Omental fat pad (tissue), 4 donors: ENCODE measurements around the gene GPR82. TPM values are rescaled to one million over a fixed set of nuclear protein-coding genes. Genes with fewer than 3 reads are reported as not detected.

ENCODE experiments used
- ATAC-seq: fragments of 150-250 bp; one replicate; pipeline ENCODE4 v1.9.1; 2016; ENCODE audit warnings: mild to moderate bottlenecking, moderate library complexity; ENCODE audit not compliant: low FRiP score
- DNase-seq: peaks from one replicate; pipeline ENCODE4 v3.0.0-alpha.2; 2019; ENCODE audit warnings: low spot score
- CTCF ChIP-seq, 3 donors: fragments of 450-650 bp; IDR thresholded peaks; one replicate each; pipeline ENCODE4 v1.5.1; 2016 to 2017; ENCODE audit warnings: antibody characterized with exemption in 3 of 3, mild to moderate bottlenecking in 3 of 3, moderate library complexity in 2 of 3
- total RNA-seq, 4 donors: library from RNA; depleted of rRNA; stranded (reverse); fragments of >200 nt; gene quantifications; one replicate each; pipeline ENCODE4 v1.1.0, GENCODE V29; 2016

GPR82 gene
- total RNA-seq, 4 donors from 2014 or later: 0.09 to 3.5 (median 0.28) TPM

- ATAC-seq: no peak
- no peak for TF ChIP-seq CTCF (IDR thresholded peaks at IDR 0.05)
- DNase-seq: no peak
Observed at GRCh38 chrX:41688835-41689234, 35.1 kb upstream of the GPR82 start, which contains the start of gene GPR34. TSS of gene GPR34 (plus strand) at chrX:41688973. CDS start at chrX:41695634, 6,661 bp downstream.

DNA sequence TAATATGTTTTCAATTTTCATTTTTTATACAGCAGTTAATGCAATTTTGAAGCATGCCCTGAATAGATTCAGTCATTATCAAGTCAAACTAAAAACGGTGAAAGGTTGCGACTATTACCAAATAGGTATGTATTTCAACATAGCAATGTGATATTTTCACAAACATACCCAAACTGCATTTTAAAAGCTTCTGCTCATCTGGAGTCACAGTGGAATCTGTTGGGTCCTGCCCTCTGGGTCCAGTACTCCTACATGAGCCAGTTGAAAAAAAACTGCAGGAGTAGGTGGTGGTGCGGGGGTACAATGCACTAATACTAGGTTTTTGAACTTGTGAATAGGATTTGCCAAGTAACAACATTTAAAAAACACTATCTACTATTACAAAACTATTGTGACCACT is 34.3 kb upstream of the GPR82 start:
- TF ChIP-seq CTCF (IDR thresholded peaks at IDR 0.05): no peak
- no peak for DNase-seq
- no peak for ATAC-seq

DNA sequence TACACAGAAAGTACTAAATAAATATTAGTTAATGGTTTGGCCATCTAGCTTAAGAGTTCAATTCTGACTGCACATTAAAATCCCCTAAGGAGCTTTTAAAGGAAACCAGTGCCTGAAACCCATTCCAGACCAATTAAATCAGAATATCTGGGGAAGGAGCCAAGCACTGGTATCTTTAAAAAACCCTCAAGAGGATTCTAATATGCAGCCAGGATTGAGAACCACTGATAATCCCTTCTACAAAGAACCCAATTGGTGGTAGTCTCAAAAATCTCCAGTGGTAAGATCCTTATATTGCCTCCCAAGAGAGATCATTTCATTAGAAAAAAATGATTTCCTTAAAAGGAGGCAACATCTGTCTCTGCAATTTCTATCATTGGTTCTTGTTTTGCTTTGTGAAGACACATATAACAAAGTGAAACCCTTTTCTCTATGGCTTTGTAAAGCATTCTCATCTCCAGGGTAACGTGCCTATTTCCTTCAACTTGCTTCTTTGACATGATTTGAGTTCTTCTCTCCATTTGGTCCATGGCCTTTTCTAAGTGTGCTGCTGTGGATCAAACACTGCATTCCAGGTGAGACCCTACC is 31.7 kb upstream of the GPR82 start:
- DNase-seq (no peak), ATAC-seq (no peak)
- TF ChIP-seq CTCF (IDR thresholded peaks at IDR 0.05): no peak

DNA sequence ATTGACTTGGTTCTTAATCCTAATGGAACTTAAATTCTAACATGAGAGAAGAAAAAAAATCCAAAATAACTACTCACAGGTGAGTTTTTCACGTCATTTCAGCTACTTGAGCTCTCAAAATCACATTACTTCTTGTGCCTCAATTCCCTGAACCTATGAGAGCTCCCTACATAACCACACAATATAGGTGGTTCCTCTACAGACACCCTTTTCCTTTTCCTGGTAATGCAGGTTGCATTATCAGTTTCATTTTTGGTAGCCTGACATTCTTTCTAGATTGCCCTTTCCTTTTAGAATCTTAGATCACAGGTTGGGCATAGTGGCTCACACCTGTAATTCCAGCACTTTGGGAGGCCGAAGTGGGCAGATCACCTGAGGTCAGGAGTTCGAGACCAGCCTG is 31.0 kb upstream of the GPR82 start:
- ATAC-seq (no peak), DNase-seq (no peak)
- TF ChIP-seq CTCF (IDR thresholded peaks at IDR 0.05): no peak

DNA sequence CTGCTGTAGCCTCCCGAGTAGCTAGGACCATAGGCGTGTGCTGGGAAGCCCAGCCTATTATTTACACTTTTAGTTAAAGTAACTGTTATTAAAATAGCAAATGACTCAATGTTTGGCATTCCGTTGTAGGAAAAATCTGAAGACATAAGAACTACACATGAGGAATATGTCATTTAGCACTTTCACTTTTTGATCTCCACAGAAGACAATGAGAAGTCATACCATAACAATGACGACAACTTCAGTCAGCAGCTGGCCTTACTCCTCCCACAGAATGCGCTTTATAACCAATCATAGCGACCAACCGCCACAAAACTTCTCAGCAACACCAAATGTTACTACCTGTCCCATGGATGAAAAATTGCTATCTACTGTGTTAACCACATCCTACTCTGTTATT is 28.6 kb upstream of the GPR82 start:
- ATAC-seq (no peak), DNase-seq (no peak)
- TF ChIP-seq CTCF (IDR thresholded peaks at IDR 0.05): no peak

- ATAC-seq: no peak
- TF ChIP-seq CTCF (IDR thresholded peaks at IDR 0.05): no peak
- no peak for DNase-seq
Observed at GRCh38 chrX:41703574-41704029, 20.4 kb upstream of the GPR82 start.

DNA sequence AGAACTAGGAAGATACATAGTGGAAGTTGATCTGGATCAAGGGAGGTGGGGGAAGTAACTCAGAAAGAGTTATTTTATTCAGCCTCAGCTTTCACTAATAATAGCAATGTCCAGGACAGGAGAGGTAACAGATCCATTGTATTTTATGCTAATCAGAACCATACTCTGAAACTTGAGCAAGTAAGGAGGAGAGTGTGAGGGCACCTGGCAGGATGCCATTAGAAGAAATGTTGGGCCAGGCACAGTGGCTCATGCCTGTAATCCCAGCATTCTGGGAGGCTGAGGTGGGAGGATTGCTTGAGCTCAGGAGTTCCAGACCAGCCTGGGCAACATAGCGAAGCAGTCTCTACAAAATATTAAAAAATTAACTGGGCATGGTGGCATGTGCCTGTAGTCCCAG is 18.9 kb upstream of the GPR82 start:
- no peak for TF ChIP-seq CTCF (IDR thresholded peaks at IDR 0.05)
- ATAC-seq: no peak
- no peak for DNase-seq
